ENCODE measurements around the gene PDLIM1. TPM values are rescaled to one million over a fixed set of nuclear protein-coding genes. Genes with fewer than 3 reads are reported as not detected.

The PDLIM1 gene
- polyA plus RNA-seq, 1 of the 3 experiments (the other 2 are of a cell fraction), result 97.2 TPM

DNA sequence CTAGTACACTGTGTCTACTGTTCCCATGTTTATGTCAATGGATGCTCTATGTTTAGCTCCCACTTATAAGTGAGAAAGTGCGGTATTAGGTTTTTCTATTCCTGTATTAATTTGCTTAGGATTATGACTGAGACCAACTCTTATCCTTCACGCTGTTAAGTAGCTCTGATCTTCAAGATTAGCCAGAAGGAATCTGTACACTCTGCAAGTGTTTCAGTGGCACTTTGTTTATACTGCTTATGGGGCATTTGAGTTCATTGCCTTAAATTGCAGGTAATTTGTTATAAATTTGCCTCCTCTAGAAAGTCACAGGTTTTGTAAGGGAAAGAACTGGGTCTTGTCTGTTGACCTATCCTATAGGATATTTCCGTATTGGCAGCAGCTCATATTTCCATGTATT, 103.2 kb downstream of the PDLIM1 start:
- Histone ChIP-seq H2AFZ (ENCODE audit: low read depth) (no peak overlapping the region), H3K4me1 (ENCODE audit: control insufficient read depth in 1 of 2, insufficient read depth in 2 of 2, low read depth in 1 of 2, low read length in 1 of 2) (no peaks in the 10 kb centered on the region; a peak in 1 of 4 replicates), H4K20me1 (ENCODE audit: insufficient read depth) (no peaks in the 10 kb centered on the region), H3K9me2 (no peaks in the 10 kb centered on the region), H3K9ac (no peak overlapping the region), H3K9me3 (no peaks in the 10 kb centered on the region), H3K4me3 (ENCODE audit: low read depth in 2 of 2, low read length in 1 of 2) (no peak overlapping the region), H3K79me2 (ENCODE audit: insufficient read depth) (no peaks in the 10 kb centered on the region), H3F3A (replicated peaks; ENCODE audit: insufficient read depth) (no peaks in the 10 kb centered on the region), H3K27me3 (ENCODE audit: insufficient read depth) (no peaks in the 10 kb centered on the region), H3K4me2 (no peak overlapping the region), H3K36me3 (replicated peaks in 1 of 2; ENCODE audit: control insufficient read depth in 1 of 2, insufficient read depth in 2 of 2, low read length in 1 of 2) (no peaks in the 10 kb centered on the region), H3K27ac (ENCODE audit: low read depth in 2 of 2, low read length in 1 of 2) (no peak overlapping the region)
- ChIA-PET CTCF (interaction anchor here (1.2 kb wide), 1 partner anchor 55 kb away, joined by 3 read pairs; no protein-coding TSS in a partner anchor), POLR2A (no interaction called here)
- WGBS (ENCODE audit: low lambda C conversion rate), result 79% methylated on average over 3 of the region's 3 CpGs
- TF ChIP-seq YY1 (IDR thresholded peaks at IDR 0.05; ENCODE audit: low read depth) (no peak), NFIC (IDR thresholded peaks at IDR 0.05; ENCODE audit: borderline replicate concordance) (no peak), MEF2A (IDR thresholded peaks at IDR 0.05; ENCODE audit: borderline replicate concordance, low read depth) (no peak), MAX (IDR thresholded peaks at IDR 0.05; ENCODE audit: low read depth) (no peak), EP300 (IDR thresholded peaks at IDR 0.05; ENCODE audit: borderline replicate concordance in 1 of 2, low read depth in 1 of 2, low read length in 1 of 2) (no peak), CTCF (IDR thresholded peaks at IDR 0.05) (no peak), NRF1 (IDR thresholded peaks at IDR 0.05; ENCODE audit: low read depth, low read length) (no peak), FOXJ3 (CRISPR knock-in tag; IDR thresholded peaks at IDR 0.05) (no peak), EZH2phosphoT487 (IDR thresholded peaks at IDR 0.05; ENCODE audit: borderline replicate concordance, low read depth) (no peak), RXRA (IDR thresholded peaks at IDR 0.05; ENCODE audit: borderline replicate concordance, low read depth) (no peak), POLR2AphosphoS5 (IDR thresholded peaks at IDR 0.05; ENCODE audit: low read depth, low read length) (no peak)
- TF ChIP-seq, protein P1, sequence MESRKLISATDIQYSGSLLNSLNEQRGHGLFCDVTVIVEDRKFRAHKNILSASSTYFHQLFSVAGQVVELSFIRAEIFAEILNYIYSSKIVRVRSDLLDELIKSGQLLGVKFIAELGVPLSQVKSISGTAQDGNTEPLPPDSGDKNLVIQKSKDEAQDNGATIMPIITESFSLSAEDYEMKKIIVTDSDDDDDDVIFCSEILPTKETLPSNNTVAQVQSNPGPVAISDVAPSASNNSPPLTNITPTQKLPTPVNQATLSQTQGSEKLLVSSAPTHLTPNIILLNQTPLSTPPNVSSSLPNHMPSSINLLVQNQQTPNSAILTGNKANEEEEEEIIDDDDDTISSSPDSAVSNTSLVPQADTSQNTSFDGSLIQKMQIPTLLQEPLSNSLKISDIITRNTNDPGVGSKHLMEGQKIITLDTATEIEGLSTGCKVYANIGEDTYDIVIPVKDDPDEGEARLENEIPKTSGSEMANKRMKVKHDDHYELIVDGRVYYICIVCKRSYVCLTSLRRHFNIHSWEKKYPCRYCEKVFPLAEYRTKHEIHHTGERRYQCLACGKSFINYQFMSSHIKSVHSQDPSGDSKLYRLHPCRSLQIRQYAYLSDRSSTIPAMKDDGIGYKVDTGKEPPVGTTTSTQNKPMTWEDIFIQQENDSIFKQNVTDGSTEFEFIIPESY (IDR thresholded peaks at IDR 0.05; ENCODE audit: borderline replicate concordance, low read depth), result no peak
- DNase-seq, result no peak

Other genes with a start within 250 kb of the PDLIM1 start
- 0.02 TPM in 1 of 2 replicates, not detected in the other for gene CYP2C8, start 221.5 kb downstream of the PDLIM1 start, polyA plus RNA-seq (2012; rRNA removed)
- not detected in 2 replicates for gene ACSM6, start 96.8 kb downstream of the PDLIM1 start, polyA plus RNA-seq (2012; rRNA removed)

All from SK-N-SH (cell line).